Mesendoderm (in vitro differentiated cells): ENCODE measurements around the gene SPDYE2B.
"Not testable (repeated sequence)": the region's sequence is repeated elsewhere in the genome, so short reads cannot be mapped to it uniquely, and the experiment has no call there.

Experiments
- DNase-seq: peaks from one replicate; pipeline ENCODE4 v3.0.0; 2013
- H2AK5ac ChIP-seq: 2 replicates; pipeline ENCODE4 v1.6.1; 2013; ENCODE audit warnings: low read length, inconsistent platforms
- H2BK120ac ChIP-seq: 2 replicates; pipeline ENCODE4 v1.6.1; 2013; ENCODE audit warnings: low read depth, mild to moderate bottlenecking, low read length, moderate library complexity, mixed read lengths
- H2BK15ac ChIP-seq: replicated peaks from 2 replicates; pipeline ENCODE4 v1.6.1; 2013; ENCODE audit warnings: low read depth, mild to moderate bottlenecking, moderate library complexity
- H2BK5ac ChIP-seq: 2 replicates; pipeline ENCODE4 v1.6.1; 2013; ENCODE audit warnings: low read length, inconsistent platforms
- H3K18ac ChIP-seq: 2 replicates; pipeline ENCODE4 v1.6.1; 2013; ENCODE audit warnings: mild to moderate bottlenecking, low read length, mixed read lengths
- H3K23ac ChIP-seq: one replicate; pipeline ENCODE4 v1.6.1; 2013; ENCODE audit warnings: low read length
- H3K27ac ChIP-seq: 2 replicates; pipeline ENCODE4 v1.5.1; 2013; ENCODE audit warnings: low read depth, mild to moderate bottlenecking, inconsistent platforms, low read length, moderate library complexity
- H3K27me3 ChIP-seq: 2 replicates; pipeline ENCODE4 v1.6.1; 2013; ENCODE audit warnings: low read length, control low read depth, mild to moderate bottlenecking, inconsistent platforms; ENCODE audit not compliant: insufficient read depth, poor library complexity
- H3K36me3 ChIP-seq: 2 replicates; pipeline ENCODE4 v1.6.1; 2013; ENCODE audit warnings: low read length, inconsistent platforms; ENCODE audit not compliant: control insufficient read depth, insufficient read depth
- H3K4ac ChIP-seq: one replicate; pipeline ENCODE4 v1.6.1; 2013; ENCODE audit warnings: low read depth, mild to moderate bottlenecking, low read length, moderate library complexity
- H3K4me1 ChIP-seq: 2 replicates; pipeline ENCODE4 v1.6.1; 2013; ENCODE audit warnings: low read depth, low read length, inconsistent platforms; ENCODE audit not compliant: control insufficient read depth
- H3K4me2 ChIP-seq: 2 replicates; pipeline ENCODE4 v1.6.1; 2013; ENCODE audit warnings: low read length
- H3K4me3 ChIP-seq: 2 replicates; pipeline ENCODE4 v1.5.1; 2013; ENCODE audit warnings: mild to moderate bottlenecking, low read length
- H3K56ac ChIP-seq: one replicate; pipeline ENCODE4 v1.6.1; 2013; ENCODE audit warnings: low read length
- H3K79me1 ChIP-seq: 2 replicates; pipeline ENCODE4 v1.6.1; 2013; ENCODE audit warnings: low read length, inconsistent platforms
- H3K79me2 ChIP-seq: 2 replicates; pipeline ENCODE4 v1.6.1; 2013; ENCODE audit warnings: mild to moderate bottlenecking, low read length; ENCODE audit not compliant: control insufficient read depth, insufficient read depth
- H3K9ac ChIP-seq: 2 replicates; pipeline ENCODE4 v1.6.1; 2013; ENCODE audit warnings: low read length, inconsistent platforms
- H4K5ac ChIP-seq: one replicate; pipeline ENCODE4 v1.6.1; 2013; ENCODE audit warnings: low read length
- H4K8ac ChIP-seq: one replicate; pipeline ENCODE4 v1.6.1; 2013; ENCODE audit warnings: low read depth, mild to moderate bottlenecking, control low read depth, low read length, moderate library complexity
- WGBS: extraction: QIAGEN DNeasy Blood & Tissue Kit; methylation state at CpG from one replicate; pipeline ENCODE4 v1.1.7; 2013; ENCODE audit warnings: low lambda C conversion rate, missing lambda C conversion rate; ENCODE audit not compliant: insufficient coverage; ENCODE audit errors: extremely low coverage; 5-methylcytosine and 5-hydroxymethylcytosine counted together

Gene SPDYE2B

DNA sequence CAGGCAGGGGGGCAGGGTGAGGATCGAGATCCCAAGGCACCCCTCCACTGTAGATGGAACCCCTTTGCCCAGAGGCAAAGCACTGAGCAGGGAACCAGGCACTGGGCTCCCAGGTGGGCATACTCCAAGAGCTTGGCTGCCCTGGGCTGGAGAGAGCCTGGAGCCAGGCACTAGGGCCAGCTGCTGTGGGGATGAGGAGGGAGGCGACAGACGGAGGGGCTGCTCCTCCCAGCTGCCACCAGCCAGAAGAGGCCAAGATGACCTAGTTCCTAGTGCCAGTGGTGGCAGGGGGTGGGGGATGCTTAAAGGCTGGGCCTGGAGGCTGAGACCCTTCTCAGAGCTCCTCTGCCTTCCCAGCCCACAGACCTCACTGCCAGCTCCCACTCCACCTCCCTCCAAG is 35.2 kb upstream of the SPDYE2B start:
- H3K4me1 ChIP-seq, H2BK15ac ChIP-seq, H3K4ac ChIP-seq, H3K4me2 ChIP-seq, H3K36me3 ChIP-seq, H3K23ac ChIP-seq, DNase-seq, H2BK5ac ChIP-seq, H4K5ac ChIP-seq, H3K18ac ChIP-seq, H3K9ac ChIP-seq, H3K79me2 ChIP-seq, H4K8ac ChIP-seq, H3K79me1 ChIP-seq, H2AK5ac ChIP-seq, H2BK120ac ChIP-seq, H3K4me3 ChIP-seq, H3K27ac ChIP-seq, H3K56ac ChIP-seq, H3K27me3 ChIP-seq: not testable (repeated sequence)
- WGBS, result no CpG with 5 or more reads among the region's 3 CpGs

DNA sequence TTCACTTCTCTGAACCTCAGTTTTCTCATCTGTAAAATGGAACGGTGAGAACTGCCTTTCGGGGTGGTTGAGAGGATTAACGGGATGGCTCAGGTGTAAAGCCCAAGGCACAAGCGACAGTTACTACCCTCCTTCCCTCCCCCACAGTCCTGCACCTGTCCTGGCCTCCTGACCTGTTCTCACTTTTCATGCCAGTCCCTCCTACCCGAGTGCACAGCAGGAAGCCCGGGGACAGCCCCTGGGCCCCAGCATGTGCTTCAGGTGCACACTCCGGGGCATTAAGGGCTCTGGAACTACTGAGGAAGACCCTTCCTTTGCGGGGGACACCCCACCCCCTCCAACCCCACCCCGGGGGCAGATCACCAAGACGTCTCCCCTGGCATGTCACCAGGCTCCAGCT is 34.2 kb upstream of the SPDYE2B start:
- not testable (repeated sequence) for H3K23ac ChIP-seq, H2BK120ac ChIP-seq, H3K4me1 ChIP-seq, H3K56ac ChIP-seq, H3K4me2 ChIP-seq, DNase-seq, H3K4me3 ChIP-seq, H3K18ac ChIP-seq, H3K9ac ChIP-seq, H3K79me2 ChIP-seq, H4K5ac ChIP-seq, H3K27ac ChIP-seq, H3K4ac ChIP-seq, H2BK5ac ChIP-seq, H3K79me1 ChIP-seq, H4K8ac ChIP-seq, H3K36me3 ChIP-seq, H3K27me3 ChIP-seq, H2BK15ac ChIP-seq, H2AK5ac ChIP-seq
- no CpG with 5 or more reads among the region's 10 CpGs for WGBS

DNA sequence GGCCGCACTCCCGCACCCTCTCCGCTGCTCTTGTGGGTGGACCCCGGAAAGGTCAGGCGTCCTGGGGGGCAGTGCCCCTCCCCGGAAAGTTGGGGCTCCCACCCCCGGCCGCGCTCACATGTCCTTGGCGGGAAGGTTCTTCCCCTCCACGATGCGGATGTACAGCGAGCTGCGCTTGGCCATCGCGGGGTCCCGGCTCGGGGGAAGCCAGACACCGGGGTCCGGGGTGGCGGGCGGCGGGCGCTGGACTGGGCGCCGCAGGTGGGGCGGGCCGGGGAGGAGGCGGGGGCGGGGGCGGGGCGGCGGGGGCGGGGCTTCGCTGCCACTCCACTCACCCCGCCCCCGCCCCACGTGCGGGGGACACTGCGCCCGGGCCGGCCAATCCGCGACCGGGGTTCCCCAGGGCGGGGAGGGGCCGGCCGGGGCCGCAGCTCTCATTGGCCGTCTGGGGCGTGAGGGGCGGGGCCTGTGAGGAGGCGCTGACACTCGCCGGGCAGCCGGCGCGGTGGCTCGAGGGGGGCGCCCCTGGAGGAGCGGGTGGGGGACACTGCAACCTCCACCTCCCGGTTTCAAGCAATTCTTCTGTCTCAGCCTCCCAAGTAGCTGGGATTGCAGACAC is 33.5 kb upstream of the SPDYE2B start, which contains the start of gene RASA4:
Gene RASA4, minus strand, starts transcription at position 250 of the 619 bp plus-strand sequence. Its CDS starts 67 bp downstream, at position 183.
- not testable (repeated sequence) for H3K4me3 ChIP-seq, H3K27ac ChIP-seq, H3K4me1 ChIP-seq, H2AK5ac ChIP-seq, H4K8ac ChIP-seq, H3K18ac ChIP-seq, H3K9ac ChIP-seq, H4K5ac ChIP-seq, H2BK5ac ChIP-seq, H3K4me2 ChIP-seq, H3K79me2 ChIP-seq, H3K79me1 ChIP-seq, H3K23ac ChIP-seq, H3K36me3 ChIP-seq, H2BK120ac ChIP-seq, H3K4ac ChIP-seq, H2BK15ac ChIP-seq, H3K27me3 ChIP-seq
- peak; percentile 0 for DNase-seq
- WGBS, result no CpG with 5 or more reads among the region's 62 CpGs
- H3K56ac ChIP-seq, result peak within 1 kb of the TSS; percentile 56

DNA sequence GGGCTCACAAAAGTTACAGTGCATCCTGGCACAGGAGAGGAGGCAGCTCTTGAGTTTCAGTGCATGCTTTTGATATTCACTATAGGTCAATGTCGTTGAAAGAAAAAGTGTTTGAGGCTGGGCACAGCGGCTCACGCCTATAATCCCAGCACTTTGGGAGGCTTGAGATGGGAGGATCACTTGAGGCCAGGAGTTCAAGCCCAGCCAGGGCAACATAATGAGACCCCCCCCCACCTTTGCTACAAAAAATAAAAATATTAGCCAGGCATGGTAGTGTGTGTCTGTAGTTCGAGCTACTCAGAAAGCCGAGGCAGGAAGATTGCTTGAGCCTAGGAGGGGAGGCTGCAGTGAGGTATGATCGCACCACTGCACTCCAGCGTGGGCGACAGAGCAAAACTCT is 32.0 kb upstream of the SPDYE2B start:
- H4K8ac ChIP-seq, result not testable (repeated sequence)
- no CpG with 5 or more reads among the region's 8 CpGs for WGBS

DNA sequence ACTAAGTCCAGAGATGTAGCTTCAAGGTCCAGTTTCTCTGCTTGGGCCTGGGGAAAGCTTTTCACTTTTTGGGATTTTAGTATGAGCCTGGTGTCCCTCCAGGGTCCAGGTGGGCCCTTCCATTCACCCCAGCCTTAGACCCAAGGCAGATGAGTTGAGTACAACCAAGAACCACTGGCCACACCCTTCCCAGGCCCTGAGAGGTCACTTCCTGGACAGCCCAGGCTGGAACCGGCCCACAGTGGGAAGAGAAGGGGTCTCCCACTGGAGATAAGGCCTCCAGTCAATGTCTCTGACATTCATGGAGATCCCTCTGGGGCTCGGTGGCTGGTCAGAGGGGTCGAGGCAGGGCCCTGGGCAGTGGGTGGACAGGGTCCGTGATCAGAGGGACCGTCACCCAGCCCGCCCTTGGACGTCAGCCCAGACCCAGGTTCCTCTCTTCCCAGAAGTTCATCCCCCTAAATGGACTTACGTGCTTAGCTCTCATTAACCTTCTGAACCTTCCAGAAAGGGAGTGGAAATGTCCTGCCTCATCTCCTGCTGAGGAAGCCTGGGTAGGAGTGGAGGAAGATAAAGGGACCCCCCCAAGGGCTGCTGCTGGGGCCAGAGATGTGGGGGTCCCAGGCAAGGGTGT is 22.7 kb upstream of the SPDYE2B start:
- H3K9ac ChIP-seq, H3K79me2 ChIP-seq, H2AK5ac ChIP-seq, H4K8ac ChIP-seq, H3K79me1 ChIP-seq, H3K23ac ChIP-seq, H3K27me3 ChIP-seq, H3K4ac ChIP-seq, H3K4me2 ChIP-seq, H3K27ac ChIP-seq, H3K18ac ChIP-seq, H2BK120ac ChIP-seq, H2BK5ac ChIP-seq, H2BK15ac ChIP-seq, H3K4me3 ChIP-seq, H3K56ac ChIP-seq, H4K5ac ChIP-seq, H3K36me3 ChIP-seq, DNase-seq, H3K4me1 ChIP-seq: not testable (repeated sequence)
- no CpG with 5 or more reads among the region's 8 CpGs for WGBS

More for the DNA sequence above, 32.0 kb upstream of the SPDYE2B start:
- H2BK15ac ChIP-seq, DNase-seq, H2AK5ac ChIP-seq, H2BK5ac ChIP-seq, H3K79me1 ChIP-seq, H3K79me2 ChIP-seq, H3K4me1 ChIP-seq, H3K9ac ChIP-seq, H3K23ac ChIP-seq, H3K4ac ChIP-seq, H3K27me3 ChIP-seq, H3K18ac ChIP-seq, H3K27ac ChIP-seq, H3K36me3 ChIP-seq, H4K5ac ChIP-seq, H3K4me3 ChIP-seq, H2BK120ac ChIP-seq, H3K4me2 ChIP-seq, H3K56ac ChIP-seq: not testable (repeated sequence)

DNA sequence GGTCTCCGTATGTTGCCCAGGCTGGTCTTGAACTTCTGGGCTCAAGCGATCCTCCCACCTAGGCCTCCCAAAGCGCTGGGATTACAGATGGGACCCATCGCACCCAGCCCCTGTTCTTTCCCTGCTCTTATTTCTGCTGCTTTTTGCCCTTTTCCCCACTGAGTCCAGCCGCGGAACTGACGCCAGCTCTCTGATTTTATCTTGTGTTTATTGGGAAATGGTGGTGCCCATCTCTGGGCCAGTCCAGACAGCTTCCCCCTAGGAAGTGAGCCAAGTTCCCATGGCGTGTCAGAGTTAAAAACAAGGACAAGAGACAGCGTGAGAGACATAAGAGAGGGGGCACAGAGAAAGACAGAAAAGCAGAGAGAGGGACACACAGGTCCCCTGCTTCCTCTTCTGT is 19.5 kb upstream of the SPDYE2B start:
- not testable (repeated sequence) for H3K9ac ChIP-seq, H4K8ac ChIP-seq, H2BK15ac ChIP-seq, H3K27ac ChIP-seq, DNase-seq, H3K4ac ChIP-seq, H2BK5ac ChIP-seq, H3K4me2 ChIP-seq, H4K5ac ChIP-seq, H3K79me2 ChIP-seq, H3K4me1 ChIP-seq, H3K36me3 ChIP-seq, H3K23ac ChIP-seq, H3K79me1 ChIP-seq, H3K56ac ChIP-seq, H2BK120ac ChIP-seq, H3K27me3 ChIP-seq, H3K18ac ChIP-seq, H2AK5ac ChIP-seq, H3K4me3 ChIP-seq
- no CpG with 5 or more reads among the region's 9 CpGs for WGBS
